Fibroblast of lung (primary cell): ENCODE data around the gene CC2D2A. TPM values are rescaled to one million over a fixed set of nuclear protein-coding genes. Genes with fewer than 3 reads are reported as not detected.
A peak's percentile ranks its signal among the peaks of the same experiment; 100 is the strongest.

Experiments used
- DNase-seq, 2 donors: peaks; one replicate each; pipeline versions ENCODE4 v3.0.0 to v3.0.0-alpha.2; 2010; ENCODE audit warnings: low read depth in 2 of 2
- H2AFZ ChIP-seq: 2 replicates; pipeline ENCODE4 v1.5.1; 2012; ENCODE audit warnings: low read length, control low read depth, inconsistent platforms
- H3K27ac ChIP-seq: 2 replicates; pipeline ENCODE4 v1.5.1; 2011; ENCODE audit warnings: low read length, control low read depth; ENCODE audit not compliant: insufficient read depth
- H3K27me3 ChIP-seq: 2 replicates; pipeline ENCODE4 v1.5.1; 2011; ENCODE audit warnings: mild to moderate bottlenecking, low read length; ENCODE audit not compliant: control insufficient read depth, insufficient read depth
- H3K36me3 ChIP-seq: 2 replicates; pipeline ENCODE4 v1.5.1; 2011; ENCODE audit warnings: low read length; ENCODE audit not compliant: control insufficient read depth, insufficient read depth
- H3K4me1 ChIP-seq: 2 replicates; pipeline ENCODE4 v1.5.1; 2011; ENCODE audit warnings: low read length; ENCODE audit not compliant: control insufficient read depth, insufficient read depth; ENCODE audit errors: extremely low read depth
- H3K4me2 ChIP-seq: 2 replicates; pipeline ENCODE4 v1.5.1; 2011; ENCODE audit warnings: low read length, control low read depth; ENCODE audit not compliant: insufficient read depth; ENCODE audit errors: extremely low read depth
- H3K4me3 ChIP-seq, 4 experiments: fragments of 200-600 bp in 1 of 4; sonication (generic) in 1 of 4; replicated peaks in 1 of 4; 2 replicates each; pipeline ENCODE4 v1.5.1; 2011 to 2016; ENCODE audit warnings: low read length in 4 of 4, low read depth in 3 of 4, mild to moderate bottlenecking in 3 of 4, control low read depth in 2 of 4, inconsistent platforms in 1 of 4, mixed read lengths in 1 of 4; ENCODE audit not compliant: insufficient read depth in 1 of 4; ENCODE audit errors: control extremely low read depth in 1 of 4
- H3K79me2 ChIP-seq: 2 replicates; pipeline ENCODE4 v1.5.1; 2012; ENCODE audit warnings: mild to moderate bottlenecking, low read length, inconsistent platforms; ENCODE audit not compliant: control insufficient read depth, insufficient read depth
- H3K9ac ChIP-seq: 2 replicates; pipeline ENCODE4 v1.5.1; 2011; ENCODE audit warnings: mild to moderate bottlenecking, low read length, control low read depth; ENCODE audit not compliant: insufficient read depth
- H3K9me3 ChIP-seq: 2 replicates; pipeline ENCODE4 v1.5.1; 2012; ENCODE audit warnings: low read depth, low read length; ENCODE audit not compliant: control insufficient read depth, insufficient read depth
- H4K20me1 ChIP-seq: 2 replicates; pipeline ENCODE4 v1.5.1; 2011; ENCODE audit warnings: low read length; ENCODE audit not compliant: control insufficient read depth, insufficient read depth; ENCODE audit errors: extremely low read depth
- CTCF ChIP-seq, 2 donors: IDR thresholded peaks in 1 of 2; conservative IDR thresholded peaks in 1 of 2; 1 replicate in 1 of 2; 2 replicates in 1 of 2; pipeline ENCODE4 v1.5.1; 2011 to 2012; ENCODE audit warnings: low read length in 2 of 2, control low read depth in 1 of 2, inconsistent platforms in 1 of 2, low read depth in 1 of 2, mild to moderate bottlenecking in 1 of 2
- EZH2 ChIP-seq: IDR thresholded peaks from 2 replicates; pipeline ENCODE4 v1.5.1; 2012; ENCODE audit warnings: low read length, control low read depth, mild to moderate bottlenecking; ENCODE audit errors: missing control alignments
- polyA plus RNA-seq, 2 donors: library from polyadenylated mRNA; depleted of rRNA in 1 of 2; stranded (reverse) in 1 of 2; unstranded in 1 of 2; fragments of >200 nt; gene quantifications; 2 replicates each; pipeline ENCODE4 v1.2.1, GENCODE V29; 2011 to 2012; ENCODE audit warnings: missing spikeins in 1 of 2
- total RNA-seq: library from RNA; depleted of rRNA; stranded (reverse); fragments of >200 nt; gene quantifications from 2 replicates; pipeline ENCODE4 v1.2.1, GENCODE V29; 2014

The CC2D2A gene
- total and polyA plus RNA-seq, 2 donors (not counting 1 experiment from before 2014, with no cell fraction given), result 30.9 to 41.6 TPM

GRCh38 chr4:15502384-15502783, 32.7 kb downstream of the CC2D2A start:
- no peak for DNase-seq

GRCh38 chr4:15504041-15504440, 34.4 kb downstream of the CC2D2A start:
- peak; percentile 17 to 30 for DNase-seq
- H3K9ac ChIP-seq, result no peak overlapping the region
- TF ChIP-seq EZH2, result no peak
- TF ChIP-seq CTCF (conservative IDR thresholded peaks at IDR 0.05 in 1 of 2, IDR thresholded peaks at IDR 0.05 in 1 of 2; ENCODE audit: low read depth in 1 of 2, low read length in 2 of 2), result no peak

More at GRCh38 chr4:15502384-15502783, 32.7 kb downstream of the CC2D2A start:
- Histone ChIP-seq H3K79me2 (no peaks in the 10 kb centered on the region), H3K27me3 (no peaks in the 10 kb centered on the region), H3K9me3 (no peaks in the 10 kb centered on the region), H3K4me2 (no peak overlapping the region), H4K20me1 (no peaks in the 10 kb centered on the region), H3K9ac (no peak overlapping the region), H3K27ac (no peak overlapping the region), H3K36me3 (no peaks in the 10 kb centered on the region), H3K4me3 (no peak overlapping the region), H3K4me1 (no peaks in the 10 kb centered on the region), H2AFZ (no peak overlapping the region)
- TF ChIP-seq EZH2, result no peak
- no peak for TF ChIP-seq CTCF (conservative IDR thresholded peaks at IDR 0.05 in 1 of 2, IDR thresholded peaks at IDR 0.05 in 1 of 2; ENCODE audit: low read depth in 1 of 2, low read length in 2 of 2)

GRCh38 chr4:15506464-15506863, 36.8 kb downstream of the CC2D2A start:
- TF ChIP-seq EZH2 (no peak), CTCF (conservative IDR thresholded peaks at IDR 0.05 in 1 of 2, IDR thresholded peaks at IDR 0.05 in 1 of 2; ENCODE audit: low read depth in 1 of 2, low read length in 2 of 2) (no peak)
- no peaks in the 10 kb centered on the region for H3K27me3 ChIP-seq
- H4K20me1 ChIP-seq, result no peaks in the 10 kb centered on the region
- H3K27ac ChIP-seq, result no peak overlapping the region
- no peak overlapping the region for H2AFZ ChIP-seq
- H3K9me3 ChIP-seq, result no peaks in the 10 kb centered on the region
- DNase-seq, result peak; percentile 39 to 86
- H3K36me3 ChIP-seq, result no peaks in the 10 kb centered on the region
- no peak overlapping the region for H3K4me3 ChIP-seq
- no peak overlapping the region for H3K4me2 ChIP-seq
- H3K4me1 ChIP-seq, result no peaks in the 10 kb centered on the region
- H3K9ac ChIP-seq, result no peak overlapping the region
- H3K79me2 ChIP-seq, result no peaks in the 10 kb centered on the region

More at GRCh38 chr4:15504041-15504440, 34.4 kb downstream of the CC2D2A start:
- Histone ChIP-seq H2AFZ (no peak overlapping the region), H3K4me2 (no peak overlapping the region), H3K79me2 (no peaks in the 10 kb centered on the region), H3K4me3 (no peak overlapping the region), H4K20me1 (no peaks in the 10 kb centered on the region), H3K4me1 (no peaks in the 10 kb centered on the region), H3K27me3 (no peaks in the 10 kb centered on the region), H3K9me3 (no peaks in the 10 kb centered on the region), H3K36me3 (no peaks in the 10 kb centered on the region), H3K27ac (no peak overlapping the region)
